Activated naive CD4-positive, alpha-beta T cell treated with anti-CD3 and anti-CD28 coated beads for 36 hours (primary cell): Measurements from ENCODE around the gene PLCB4. TPM values are rescaled to one million over a fixed set of nuclear protein-coding genes. Genes with fewer than 3 reads are reported as not detected.

ENCODE experiments used
- CTCF ChIA-PET: fragments of 350-600 bp; sonication (Branson Sonifier 250); formaldehyde crosslinking; loops from one replicate; lab custom pipeline; 2021; ENCODE audit warnings: antibody characterized with exemption; lab: Charles Lee
- DNase-seq: peaks from one replicate; pipeline ENCODE4 v3.0.0-alpha.2; 2020
- H3K27ac Mint-ChIP-seq: one replicate; pipeline ENCODE4 v1.8.0; 2021; ENCODE audit warnings: mild to moderate bottlenecking, mixed read lengths
- H3K27me3 Mint-ChIP-seq: one replicate; pipeline ENCODE4 v1.8.0; 2021; ENCODE audit warnings: low read depth, mixed read lengths
- H3K36me3 Mint-ChIP-seq: one replicate; pipeline ENCODE4 v1.8.0; 2021; ENCODE audit warnings: low read depth, mixed read lengths
- H3K4me1 Mint-ChIP-seq: one replicate; pipeline ENCODE4 v1.8.0; 2021; ENCODE audit warnings: low read depth, mixed read lengths
- H3K4me3 Mint-ChIP-seq: one replicate; pipeline ENCODE4 v1.8.0; 2021; ENCODE audit warnings: mild to moderate bottlenecking, moderate library complexity, mixed read lengths
- H3K9me3 Mint-ChIP-seq: one replicate; pipeline ENCODE4 v1.8.0; 2021; ENCODE audit warnings: mixed read lengths
- intact Hi-C: fragments of 100-400 bp; cut with micrococcal nuclease; formaldehyde crosslinking; loops from one replicate; pipeline ENCODE4 v1.15.1; 2023
- total RNA-seq, 2 experiments: library from RNA; stranded (reverse); gene quantifications; one replicate each; pipeline ENCODE4 v1.2.3, GENCODE V29; 2021

The PLCB4 gene
- total RNA-seq, 2 experiments from 2014 or later, result not detected

DNA sequence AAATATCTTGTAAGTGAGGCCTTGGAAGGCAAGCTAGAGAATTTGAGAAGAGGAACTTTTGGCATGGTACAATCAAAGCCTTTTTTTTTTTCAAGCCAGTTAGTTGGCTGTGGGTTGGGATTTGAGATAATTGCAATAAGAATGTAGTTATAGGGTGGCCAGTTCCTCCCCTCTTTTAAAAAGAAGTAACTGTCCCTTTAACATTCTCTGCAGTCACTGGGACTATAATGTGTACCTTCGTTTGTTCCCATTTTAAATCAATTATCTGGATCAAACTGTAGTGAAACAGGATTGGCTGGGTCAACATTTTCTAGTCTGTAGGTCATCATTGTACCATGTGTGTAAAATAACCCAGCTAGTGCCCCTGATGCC, 233.2 kb downstream of the PLCB4 start:
- Mint-ChIP-seq H3K27ac (no peak overlapping the region), H3K36me3 (no peaks in the 10 kb centered on the region), H3K4me1 (no peaks in the 10 kb centered on the region), H3K27me3 (no peaks in the 10 kb centered on the region), H3K9me3 (peaks cover 3% of the 10 kb centered on the region), H3K4me3 (no peak overlapping the region)
- intact Hi-C loops, result no loop called here
- no peak for DNase-seq
- CTCF ChIA-PET, result no interaction called here

DNA sequence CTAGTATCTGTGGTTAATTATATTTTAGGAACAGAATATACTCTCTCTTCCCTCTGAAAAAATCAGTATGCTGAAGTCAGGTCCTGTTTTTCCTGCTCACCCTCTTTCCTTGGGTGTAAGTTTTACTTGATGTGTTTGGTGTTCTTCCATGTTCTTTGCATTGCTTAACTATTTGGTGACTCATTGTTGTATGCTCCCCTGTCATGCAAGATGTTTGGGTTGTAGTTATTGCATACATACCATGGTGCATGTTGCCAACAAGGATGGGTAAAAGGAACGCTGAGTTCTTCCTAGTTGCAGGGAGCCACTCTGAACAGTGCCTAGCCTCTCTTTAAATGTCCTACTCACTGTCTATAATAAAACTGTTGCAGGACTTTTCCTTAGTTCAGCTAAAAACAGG, 237.6 kb downstream of the PLCB4 start:
- Mint-ChIP-seq H3K27me3 (no peaks in the 10 kb centered on the region), H3K4me3 (no peak overlapping the region), H3K36me3 (no peaks in the 10 kb centered on the region), H3K27ac (no peak overlapping the region), H3K4me1 (no peaks in the 10 kb centered on the region), H3K9me3 (peaks cover 3% of the 10 kb centered on the region)
- CTCF ChIA-PET, result no interaction called here
- intact Hi-C loops, result no loop called here
- DNase-seq, result no peak

- H3K9me3 Mint-ChIP-seq, result peaks cover 3% of the 10 kb centered on the region
- CTCF ChIA-PET, result no interaction called here
- H3K27ac Mint-ChIP-seq, result no peak overlapping the region
- H3K4me3 Mint-ChIP-seq, result no peak overlapping the region
- H3K36me3 Mint-ChIP-seq, result no peaks in the 10 kb centered on the region
- H3K27me3 Mint-ChIP-seq, result no peaks in the 10 kb centered on the region
- intact Hi-C loops, result no loop called here
- DNase-seq, result no peak
- no peaks in the 10 kb centered on the region for H3K4me1 Mint-ChIP-seq
These were observed 239.2 kb downstream of the PLCB4 start for GRCh38 chr20:9308056-9308455.

GRCh38 chr20:9311132-9311531, 242.2 kb downstream of the PLCB4 start:
- Mint-ChIP-seq H3K4me1 (no peaks in the 10 kb centered on the region), H3K27ac (no peak overlapping the region), H3K4me3 (no peak overlapping the region), H3K9me3 (no peaks in the 10 kb centered on the region), H3K36me3 (no peaks in the 10 kb centered on the region), H3K27me3 (peaks cover 1% of the 10 kb centered on the region)
- intact Hi-C loops, result no loop called here
- no peak for DNase-seq
- CTCF ChIA-PET, result no interaction called here

DNA sequence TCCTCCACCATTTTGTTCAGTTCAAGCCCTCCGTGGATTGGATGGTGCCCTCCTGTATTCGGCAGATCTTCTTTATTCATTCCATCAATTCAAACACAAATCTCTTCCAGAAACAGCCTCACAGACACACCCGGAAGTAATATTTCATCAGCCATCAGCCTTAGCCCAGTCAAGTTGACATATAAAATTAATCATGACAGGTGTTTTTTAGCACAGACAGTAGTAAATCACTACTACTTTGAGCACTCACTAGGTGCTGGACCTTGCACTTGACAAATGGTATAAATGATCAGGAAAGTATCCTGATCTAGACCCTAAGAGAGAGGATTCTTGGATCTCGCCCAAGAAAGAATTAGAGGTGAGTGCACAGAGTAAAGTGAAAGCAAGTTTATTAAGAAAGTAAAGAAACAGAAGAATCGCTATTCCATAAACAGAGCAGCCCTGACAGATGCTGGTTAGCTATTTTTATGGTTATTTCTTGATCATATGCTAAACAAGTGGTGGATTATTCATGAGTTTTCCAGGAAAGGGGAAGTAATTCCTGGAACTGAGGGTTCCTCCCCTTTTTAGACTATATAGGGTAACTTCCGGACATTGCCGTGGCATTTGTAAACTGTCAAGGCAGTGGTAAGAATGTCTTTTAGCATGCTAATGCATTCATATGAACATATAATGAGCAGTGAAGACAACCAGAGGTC, 250.9 kb downstream of the PLCB4 start:
- Mint-ChIP-seq H3K27me3 (no peaks in the 10 kb centered on the region), H3K27ac (peak overlapping the region; percentile 21)
- DNase-seq, result no peak

DNA sequence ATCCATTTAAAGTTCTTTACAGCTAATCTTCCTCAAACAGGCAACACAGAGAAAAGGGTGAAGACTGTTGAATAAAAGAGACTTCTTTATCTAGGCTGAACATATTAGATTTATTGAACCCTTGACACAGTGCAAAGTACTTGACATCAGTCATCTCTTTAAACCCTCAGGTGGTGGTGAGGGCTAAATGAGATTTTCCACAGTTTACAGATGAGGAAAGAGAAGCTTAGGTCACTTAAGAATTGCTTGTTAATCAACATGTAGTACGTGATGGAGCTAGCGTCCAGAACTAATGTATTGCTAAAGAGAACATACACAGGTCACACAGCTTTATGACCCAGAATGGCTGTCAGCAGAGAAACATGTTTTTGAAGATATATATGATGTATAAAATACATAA, 252.1 kb downstream of the PLCB4 start:
- H3K9me3 Mint-ChIP-seq, result no peaks in the 10 kb centered on the region
- no peak for DNase-seq
- H3K4me1 Mint-ChIP-seq, result peaks cover 6% of the 10 kb centered on the region
- CTCF ChIA-PET, result no interaction called here
- H3K27me3 Mint-ChIP-seq, result no peaks in the 10 kb centered on the region
- no peaks in the 10 kb centered on the region for H3K36me3 Mint-ChIP-seq
- no peak overlapping the region for H3K27ac Mint-ChIP-seq
- H3K4me3 Mint-ChIP-seq, result no peak overlapping the region
- intact Hi-C loops, result no loop called here

More for the DNA sequence above, 250.9 kb downstream of the PLCB4 start:
- CTCF ChIA-PET, result no interaction called here
- H3K36me3 Mint-ChIP-seq, result no peaks in the 10 kb centered on the region
- no peaks in the 10 kb centered on the region for H3K9me3 Mint-ChIP-seq
- peaks cover 6% of the 10 kb centered on the region for H3K4me1 Mint-ChIP-seq
- intact Hi-C loops, result no loop called here
- no peak overlapping the region for H3K4me3 Mint-ChIP-seq

DNA sequence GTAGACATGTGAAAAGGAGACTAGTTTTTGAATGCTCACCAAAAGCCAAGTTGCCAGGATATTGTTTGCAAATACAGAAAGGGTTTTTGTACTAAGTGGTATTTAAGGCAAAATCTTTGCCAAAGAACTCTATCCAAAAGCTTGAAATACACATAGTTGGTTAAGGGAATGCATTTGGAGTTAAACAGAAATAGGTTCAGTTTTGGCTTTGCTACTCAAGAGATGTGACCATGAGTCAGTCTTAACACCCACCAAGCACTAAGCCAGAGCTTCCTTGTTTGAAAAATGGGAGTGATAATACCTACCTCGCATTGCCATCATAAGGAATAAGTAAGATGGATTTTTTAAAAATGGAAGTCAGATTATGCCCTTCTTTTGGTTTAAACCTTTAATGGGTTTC, 253.8 kb downstream of the PLCB4 start:
- peaks cover 6% of the 10 kb centered on the region for H3K4me1 Mint-ChIP-seq
- no peaks in the 10 kb centered on the region for H3K36me3 Mint-ChIP-seq
- CTCF ChIA-PET, result no interaction called here
- intact Hi-C loops, result no loop called here
- H3K9me3 Mint-ChIP-seq, result no peaks in the 10 kb centered on the region
- no peaks in the 10 kb centered on the region for H3K27me3 Mint-ChIP-seq
- DNase-seq, result no peak
- no peak overlapping the region for H3K27ac Mint-ChIP-seq
- no peak overlapping the region for H3K4me3 Mint-ChIP-seq

DNA sequence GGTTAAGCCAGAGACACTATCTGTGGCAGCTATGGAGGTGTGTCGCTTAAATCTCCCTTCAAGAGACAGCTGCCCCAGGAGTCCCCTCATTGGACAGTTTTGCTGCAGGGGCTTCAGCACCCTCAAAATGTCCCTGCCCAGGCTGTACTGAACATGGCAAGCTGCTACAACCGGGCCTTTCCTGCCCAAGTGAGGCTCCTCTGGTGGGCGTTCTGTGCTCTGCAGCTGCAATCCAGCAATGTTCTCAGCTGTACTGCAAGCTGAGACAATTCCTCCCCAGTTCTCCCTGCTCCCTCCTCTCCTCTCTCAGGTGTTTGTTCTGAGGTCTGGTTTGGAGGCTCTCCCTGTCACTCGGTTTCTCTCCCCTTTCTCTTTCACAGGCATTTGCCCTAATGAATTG, 254.7 kb downstream of the PLCB4 start:
- H3K4me1 Mint-ChIP-seq, result peaks cover 6% of the 10 kb centered on the region
- intact Hi-C loops, result no loop called here
- no peaks in the 10 kb centered on the region for H3K27me3 Mint-ChIP-seq
- no peak for DNase-seq
- no peak overlapping the region for H3K4me3 Mint-ChIP-seq
- H3K36me3 Mint-ChIP-seq, result no peaks in the 10 kb centered on the region
- H3K27ac Mint-ChIP-seq, result no peak overlapping the region
- no peaks in the 10 kb centered on the region for H3K9me3 Mint-ChIP-seq
- CTCF ChIA-PET, result no interaction called here

DNA sequence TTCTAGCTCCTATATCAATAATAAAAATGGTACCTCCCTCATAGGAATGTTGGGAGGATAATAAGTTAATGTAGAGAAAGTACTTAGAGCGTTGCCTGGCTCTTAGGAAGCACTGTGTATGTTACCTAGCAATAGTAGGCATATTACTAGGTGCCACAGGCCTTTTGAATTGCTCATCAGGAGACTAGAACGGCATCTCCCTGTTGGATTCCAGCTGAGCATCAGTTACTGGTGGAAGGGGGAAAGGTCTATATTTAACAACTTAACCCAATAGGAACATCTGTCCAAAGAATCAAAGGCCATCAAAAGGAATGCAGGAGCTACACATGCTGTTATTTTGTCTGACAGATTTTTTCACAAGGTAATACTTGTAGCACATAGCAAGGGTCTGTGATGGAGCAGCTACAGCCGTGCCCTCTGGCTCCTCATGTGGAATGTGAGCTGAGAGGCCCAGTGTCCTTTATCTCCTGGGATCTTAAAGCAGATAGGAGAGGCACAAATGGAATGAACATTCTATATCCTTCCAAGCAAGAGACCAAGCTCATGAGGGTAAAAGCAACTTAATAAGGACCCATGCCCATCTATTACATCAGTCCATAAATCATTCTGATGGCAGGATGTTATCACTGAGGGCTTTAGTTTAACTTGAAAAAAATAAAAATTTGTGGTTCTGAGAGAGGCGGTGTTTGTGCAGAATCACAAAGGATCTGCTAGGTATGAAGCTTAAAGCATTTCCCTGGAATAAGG, 260.6 kb downstream of the PLCB4 start:
- no peaks in the 10 kb centered on the region for H3K27me3 Mint-ChIP-seq
- intact Hi-C loops, result no loop called here
- no peaks in the 10 kb centered on the region for H3K4me1 Mint-ChIP-seq
- CTCF ChIA-PET, result interaction anchor here (0.7 kb wide), 1 partner anchor 491 kb away, joined by 3 read pairs; no protein-coding TSS in a partner anchor
- H3K36me3 Mint-ChIP-seq, result no peaks in the 10 kb centered on the region
- no peaks in the 10 kb centered on the region for H3K9me3 Mint-ChIP-seq
- H3K4me3 Mint-ChIP-seq, result no peak overlapping the region
- no peak for DNase-seq
- no peak overlapping the region for H3K27ac Mint-ChIP-seq

DNA sequence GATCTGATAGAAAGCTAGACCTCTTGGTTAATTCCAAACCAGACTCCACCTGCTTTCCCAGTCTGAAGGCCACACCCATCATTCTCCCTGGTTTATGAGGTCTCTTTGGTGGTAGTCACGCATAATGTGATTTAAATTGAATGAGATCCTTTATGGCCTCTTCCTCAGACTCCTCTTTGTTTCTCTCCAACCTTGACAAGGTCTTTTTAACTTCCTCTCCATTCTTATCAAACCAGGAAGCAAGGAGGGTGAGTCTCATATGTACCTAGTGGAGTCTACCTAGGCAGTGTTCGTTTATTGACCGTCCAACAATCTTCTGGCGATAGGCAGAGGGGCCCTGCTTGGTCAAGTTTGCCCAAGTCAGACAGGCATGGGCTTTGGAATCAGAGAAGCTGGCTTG, 261.3 kb downstream of the PLCB4 start:
- no peak overlapping the region for H3K27ac Mint-ChIP-seq
- no peaks in the 10 kb centered on the region for H3K4me1 Mint-ChIP-seq
- H3K36me3 Mint-ChIP-seq, result no peaks in the 10 kb centered on the region
- CTCF ChIA-PET, result no interaction called here
- no peak overlapping the region for H3K4me3 Mint-ChIP-seq
- no peak for DNase-seq
- intact Hi-C loops, result no loop called here
- H3K9me3 Mint-ChIP-seq, result no peaks in the 10 kb centered on the region
- H3K27me3 Mint-ChIP-seq, result no peaks in the 10 kb centered on the region

GRCh38 chr20:9331707-9332435, 263.0 kb downstream of the PLCB4 start:
- intact Hi-C loops, result no loop called here
- Mint-ChIP-seq H3K27me3 (no peaks in the 10 kb centered on the region), H3K9me3 (no peaks in the 10 kb centered on the region), H3K27ac (no peak overlapping the region), H3K4me3 (no peak overlapping the region), H3K36me3 (no peaks in the 10 kb centered on the region), H3K4me1 (no peaks in the 10 kb centered on the region)
- CTCF ChIA-PET, result no interaction called here
- DNase-seq, result no peak

DNA sequence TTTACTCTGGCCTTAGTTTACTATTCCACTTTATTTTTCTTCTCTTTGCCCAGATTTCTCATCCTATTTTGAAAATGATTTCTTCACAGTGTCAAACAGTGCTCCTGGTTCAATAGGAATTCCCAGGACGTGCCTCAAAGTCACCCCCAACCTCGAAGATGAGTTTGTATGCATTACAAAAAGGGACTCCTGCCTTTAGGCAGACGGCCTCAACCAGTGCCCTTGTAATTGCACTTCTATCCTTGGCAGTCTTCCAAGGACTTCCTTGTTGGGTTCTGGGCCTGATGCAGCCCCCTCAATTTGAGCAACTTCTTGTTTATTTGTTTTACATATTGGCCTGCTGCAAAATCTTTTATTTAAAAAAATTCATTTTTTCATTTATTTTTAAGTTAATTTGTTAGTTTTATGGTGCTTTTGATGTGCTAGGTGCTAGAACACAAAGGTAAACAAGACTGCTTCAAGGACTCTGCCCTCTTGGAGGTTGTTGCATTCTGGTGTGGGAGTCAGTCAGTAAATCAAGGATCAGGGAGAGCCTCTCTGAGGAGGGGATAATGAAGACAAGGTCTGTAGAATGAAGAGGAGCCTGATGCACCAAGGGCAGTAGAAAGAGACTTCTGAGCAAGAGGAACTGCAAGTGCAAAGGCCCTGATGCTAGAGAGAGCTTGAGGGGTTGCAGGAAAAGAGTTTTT, 264.0 kb downstream of the PLCB4 start:
- DNase-seq, result no peak
- H3K36me3 Mint-ChIP-seq, result no peaks in the 10 kb centered on the region
- H3K4me1 Mint-ChIP-seq, result no peaks in the 10 kb centered on the region
- no peak overlapping the region for H3K27ac Mint-ChIP-seq
- H3K27me3 Mint-ChIP-seq, result no peaks in the 10 kb centered on the region
- CTCF ChIA-PET, result no interaction called here
- intact Hi-C loops, result no loop called here
- H3K9me3 Mint-ChIP-seq, result no peaks in the 10 kb centered on the region
- H3K4me3 Mint-ChIP-seq, result no peak overlapping the region
